ENCODE results near the gene RAD51B.

RAD51B gene

DNA sequence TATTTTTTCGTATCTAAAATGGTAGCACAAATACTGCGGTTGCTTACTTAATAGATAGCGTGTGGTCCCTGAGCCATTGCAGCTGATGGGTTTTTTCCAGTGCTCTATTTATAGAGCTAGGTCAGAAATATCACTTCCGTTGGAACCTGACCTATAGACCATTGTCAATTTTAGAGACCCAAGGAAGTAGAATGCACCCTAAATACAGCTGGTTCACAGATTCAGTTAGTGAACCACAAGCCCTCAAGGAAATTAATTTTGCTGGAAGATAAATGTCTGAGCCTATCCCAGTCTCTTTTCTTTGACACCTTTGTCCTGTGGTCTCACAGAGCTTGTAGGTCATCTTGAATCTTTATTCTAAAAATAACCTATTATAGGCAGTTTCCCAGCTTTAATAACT, 582.3 kb downstream of the RAD51B start:
- no peaks in the 10 kb centered on the region for H3K9me3 ChIP-seq (ENCODE audit: insufficient read depth, low read depth, low read length)
- 97% methylated on average over 4 of the region's 4 CpGs for WGBS
- H3K27me3 ChIP-seq (ENCODE audit: insufficient read depth, low read length) = no peaks in the 10 kb centered on the region
- no peak overlapping the region for H3K4me3 ChIP-seq (ENCODE audit: low read length)
- H3K4me1 ChIP-seq (ENCODE audit: insufficient read depth, low read length) = peaks cover 10% of the 10 kb centered on the region
- H3K9ac ChIP-seq (ENCODE audit: low read depth, low read length) = no peak overlapping the region
- H3K27ac ChIP-seq (ENCODE audit: low read depth, low read length) = no peak overlapping the region
- H3K36me3 ChIP-seq (ENCODE audit: insufficient read depth, low read length) = no peaks in the 10 kb centered on the region

DNA sequence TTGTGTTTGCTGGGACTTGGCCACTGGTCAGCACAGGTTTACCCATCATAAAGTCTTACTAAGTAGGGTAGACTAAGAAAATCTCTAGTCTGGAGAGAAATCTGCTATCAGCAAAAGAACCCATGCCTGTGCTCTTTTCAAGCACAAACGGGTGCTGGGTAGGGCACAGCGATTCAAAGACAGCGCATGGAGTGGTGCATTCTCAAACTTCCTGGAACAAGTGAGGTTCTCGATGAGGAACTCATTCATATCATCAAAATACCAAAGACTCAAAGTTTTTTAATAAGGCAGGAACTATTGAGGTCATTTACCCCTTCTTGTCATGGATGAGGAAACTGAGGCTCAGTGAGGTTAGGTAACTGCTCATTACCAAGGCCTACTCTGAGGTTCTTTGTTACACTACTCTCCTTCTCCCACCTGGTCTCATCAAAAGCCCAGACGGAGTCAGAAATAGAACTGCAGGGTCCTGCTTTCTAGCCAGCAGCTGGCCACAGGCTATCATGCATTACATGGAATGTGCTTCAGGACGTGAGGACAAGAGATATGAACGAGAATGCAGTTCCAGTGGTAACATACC, 583.0 kb downstream of the RAD51B start:
- H3K27ac ChIP-seq (ENCODE audit: low read depth, low read length) = no peak overlapping the region
- 97% methylated on average over 7 of the region's 7 CpGs for whole genome bisulfite sequencing
- peaks cover 6% of the 10 kb centered on the region for H3K4me1 ChIP-seq (ENCODE audit: insufficient read depth, low read length)
- H3K36me3 ChIP-seq (ENCODE audit: insufficient read depth, low read length) = no peaks in the 10 kb centered on the region
- H3K9ac ChIP-seq (ENCODE audit: low read depth, low read length) = no peak overlapping the region
- no peak overlapping the region for H3K4me3 ChIP-seq (ENCODE audit: low read length)
- H3K9me3 ChIP-seq (ENCODE audit: insufficient read depth, low read depth, low read length) = no peaks in the 10 kb centered on the region
- H3K27me3 ChIP-seq (ENCODE audit: insufficient read depth, low read length) = no peaks in the 10 kb centered on the region

- Histone ChIP-seq H3K36me3 (ENCODE audit: insufficient read depth, low read length) (no peaks in the 10 kb centered on the region), H3K27me3 (ENCODE audit: insufficient read depth, low read length) (no peaks in the 10 kb centered on the region), H3K4me3 (ENCODE audit: low read length) (no peak overlapping the region), H3K4me1 (ENCODE audit: insufficient read depth, low read length) (no peaks in the 10 kb centered on the region), H3K9me3 (ENCODE audit: insufficient read depth, low read depth, low read length) (no peaks in the 10 kb centered on the region), H3K27ac (ENCODE audit: low read depth, low read length) (no peak overlapping the region), H3K9ac (ENCODE audit: low read depth, low read length) (no peak overlapping the region)
- 90% methylated on average over 4 of the region's 4 CpGs for WGBS
These were observed 583.9 kb downstream of the RAD51B start for GRCh38 chr14:68403191-68404145.

DNA sequence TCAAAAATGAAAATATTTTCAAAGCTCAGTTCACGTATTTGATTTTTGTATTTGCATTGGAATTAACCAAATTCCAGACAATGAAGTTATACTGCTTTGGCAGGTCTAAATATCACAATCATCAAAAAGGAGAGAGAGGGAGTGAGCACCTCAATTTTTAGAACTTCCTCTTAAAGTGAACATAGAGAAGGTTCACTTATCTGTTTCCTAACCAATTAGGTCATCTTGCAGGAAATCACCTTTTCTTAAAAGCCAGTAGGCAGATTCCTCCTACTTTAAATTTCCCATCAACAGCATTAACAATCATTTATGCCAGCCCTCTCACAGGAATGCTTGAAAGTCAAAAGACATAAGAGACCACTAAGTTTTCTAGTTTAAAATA, 584.6 kb downstream of the RAD51B start:
- Histone ChIP-seq H3K4me3 (ENCODE audit: low read length) (no peak overlapping the region), H3K9me3 (ENCODE audit: insufficient read depth, low read depth, low read length) (no peaks in the 10 kb centered on the region), H3K27me3 (ENCODE audit: insufficient read depth, low read length) (no peaks in the 10 kb centered on the region), H3K9ac (ENCODE audit: low read depth, low read length) (no peak overlapping the region), H3K36me3 (ENCODE audit: insufficient read depth, low read length) (no peaks in the 10 kb centered on the region), H3K4me1 (ENCODE audit: insufficient read depth, low read length) (no peaks in the 10 kb centered on the region), H3K27ac (ENCODE audit: low read depth, low read length) (no peak overlapping the region)
- 100% methylated on average over 1 of the region's 1 CpG for WGBS

- Histone ChIP-seq H3K27ac (ENCODE audit: low read depth, low read length) (no peak overlapping the region), H3K4me1 (ENCODE audit: insufficient read depth, low read length) (no peaks in the 10 kb centered on the region), H3K36me3 (ENCODE audit: insufficient read depth, low read length) (no peaks in the 10 kb centered on the region), H3K4me3 (ENCODE audit: low read length) (no peak overlapping the region), H3K9me3 (ENCODE audit: insufficient read depth, low read depth, low read length) (no peaks in the 10 kb centered on the region), H3K27me3 (ENCODE audit: insufficient read depth, low read length) (no peaks in the 10 kb centered on the region), H3K9ac (ENCODE audit: low read depth, low read length) (no peak overlapping the region)
- 93% methylated on average over 5 of the region's 5 CpGs for WGBS
These were observed 585.1 kb downstream of the RAD51B start for GRCh38 chr14:68404652-68405183.

GRCh38 chr14:68405961-68406360, 586.4 kb downstream of the RAD51B start:
- no peak overlapping the region for H3K27ac ChIP-seq (ENCODE audit: low read depth, low read length)
- no peaks in the 10 kb centered on the region for H3K27me3 ChIP-seq (ENCODE audit: insufficient read depth, low read length)
- 100% methylated on average over 1 of the region's 1 CpG for WGBS
- no peak overlapping the region for H3K9ac ChIP-seq (ENCODE audit: low read depth, low read length)
- no peaks in the 10 kb centered on the region for H3K36me3 ChIP-seq (ENCODE audit: insufficient read depth, low read length)
- no peaks in the 10 kb centered on the region for H3K4me1 ChIP-seq (ENCODE audit: insufficient read depth, low read length)
- H3K4me3 ChIP-seq (ENCODE audit: low read length) = no peak overlapping the region
- no peaks in the 10 kb centered on the region for H3K9me3 ChIP-seq (ENCODE audit: insufficient read depth, low read depth, low read length)

DNA sequence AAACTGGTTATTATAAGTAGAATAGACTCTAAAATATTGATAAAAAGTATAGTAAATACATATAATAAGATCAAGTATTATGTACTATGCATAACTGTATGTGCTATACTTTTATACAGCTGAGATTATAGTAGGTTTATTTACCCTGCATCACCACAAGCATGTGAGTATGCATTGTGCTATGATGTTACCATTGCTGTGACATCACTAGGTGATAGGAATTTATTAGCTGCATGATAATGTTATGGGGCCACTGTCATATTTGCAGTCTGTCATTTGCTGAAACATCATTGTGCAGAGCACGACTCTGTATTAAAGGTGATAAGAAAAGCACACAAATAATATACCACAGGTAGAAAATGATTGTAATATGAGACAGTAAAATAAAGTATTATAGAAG, 587.7 kb downstream of the RAD51B start:
- H3K4me1 ChIP-seq (ENCODE audit: insufficient read depth, low read length) = no peaks in the 10 kb centered on the region
- H3K9me3 ChIP-seq (ENCODE audit: insufficient read depth, low read depth, low read length) = no peaks in the 10 kb centered on the region
- no peak overlapping the region for H3K9ac ChIP-seq (ENCODE audit: low read depth, low read length)
- no CpG with 5 or more reads among the region's 1 CpG for WGBS
- no peak overlapping the region for H3K4me3 ChIP-seq (ENCODE audit: low read length)
- H3K27ac ChIP-seq (ENCODE audit: low read depth, low read length) = no peak overlapping the region
- no peaks in the 10 kb centered on the region for H3K36me3 ChIP-seq (ENCODE audit: insufficient read depth, low read length)
- no peaks in the 10 kb centered on the region for H3K27me3 ChIP-seq (ENCODE audit: insufficient read depth, low read length)

DNA sequence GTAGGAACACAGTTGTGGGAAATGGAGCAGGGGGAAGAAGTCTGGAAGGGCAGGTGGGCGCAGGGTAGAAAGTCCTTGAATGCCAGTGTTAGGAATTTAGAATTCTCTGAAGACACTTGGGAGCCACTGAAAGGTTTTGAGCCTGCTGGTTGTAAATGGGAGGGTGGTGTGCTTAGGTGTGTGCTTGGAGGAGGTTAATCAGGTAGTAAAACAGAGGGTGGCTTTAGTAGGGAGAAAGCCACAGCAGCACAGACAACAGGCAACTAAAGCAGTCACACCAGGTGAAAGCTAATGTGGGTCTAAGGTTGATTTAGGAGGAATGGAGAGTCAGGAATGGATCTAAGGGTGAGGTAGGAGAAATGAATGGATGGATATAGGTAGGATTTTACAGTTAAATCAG, 588.2 kb downstream of the RAD51B start:
- no peaks in the 10 kb centered on the region for H3K4me1 ChIP-seq (ENCODE audit: insufficient read depth, low read length)
- no peaks in the 10 kb centered on the region for H3K27me3 ChIP-seq (ENCODE audit: insufficient read depth, low read length)
- no peaks in the 10 kb centered on the region for H3K36me3 ChIP-seq (ENCODE audit: insufficient read depth, low read length)
- H3K9ac ChIP-seq (ENCODE audit: low read depth, low read length) = no peak overlapping the region
- H3K9me3 ChIP-seq (ENCODE audit: insufficient read depth, low read depth, low read length) = no peaks in the 10 kb centered on the region
- 92% methylated on average over 1 of the region's 1 CpG for WGBS
- H3K27ac ChIP-seq (ENCODE audit: low read depth, low read length) = no peak overlapping the region
- no peak overlapping the region for H3K4me3 ChIP-seq (ENCODE audit: low read length)

DNA sequence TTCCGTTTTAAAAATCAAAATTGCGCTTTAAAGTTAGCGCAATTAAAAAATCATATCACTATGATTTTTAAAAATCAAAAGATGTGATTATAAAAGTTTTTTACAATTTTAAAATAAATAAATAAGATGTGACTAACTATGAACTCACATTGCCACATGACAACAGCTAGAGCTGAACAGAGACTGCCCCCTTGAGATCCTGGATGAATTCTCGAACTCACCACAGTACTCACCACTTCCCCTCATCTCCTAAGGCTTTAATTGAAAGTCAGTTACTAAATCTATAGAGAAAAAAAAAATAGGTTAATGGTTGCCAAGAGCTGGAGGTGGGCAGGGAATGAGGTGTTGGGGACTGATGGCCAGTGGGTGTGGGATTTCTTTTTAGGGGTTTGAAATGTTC, 589.1 kb downstream of the RAD51B start:
- no peaks in the 10 kb centered on the region for H3K9me3 ChIP-seq (ENCODE audit: insufficient read depth, low read depth, low read length)

GRCh38 chr14:68409387-68409786, 589.8 kb downstream of the RAD51B start:
- H3K9ac ChIP-seq (ENCODE audit: low read depth, low read length) = no peak overlapping the region
- no peaks in the 10 kb centered on the region for H3K36me3 ChIP-seq (ENCODE audit: insufficient read depth, low read length)
- H3K27ac ChIP-seq (ENCODE audit: low read depth, low read length) = no peak overlapping the region
- no peaks in the 10 kb centered on the region for H3K27me3 ChIP-seq (ENCODE audit: insufficient read depth, low read length)
- H3K9me3 ChIP-seq (ENCODE audit: insufficient read depth, low read depth, low read length) = no peaks in the 10 kb centered on the region
- H3K4me1 ChIP-seq (ENCODE audit: insufficient read depth, low read length) = no peaks in the 10 kb centered on the region
- H3K4me3 ChIP-seq (ENCODE audit: low read length) = no peak overlapping the region

More for the DNA sequence above, 589.1 kb downstream of the RAD51B start:
- Histone ChIP-seq H3K27me3 (ENCODE audit: insufficient read depth, low read length) (no peaks in the 10 kb centered on the region), H3K36me3 (ENCODE audit: insufficient read depth, low read length) (no peaks in the 10 kb centered on the region), H3K9ac (ENCODE audit: low read depth, low read length) (no peak overlapping the region), H3K4me3 (ENCODE audit: low read length) (no peak overlapping the region), H3K27ac (ENCODE audit: low read depth, low read length) (no peak overlapping the region), H3K4me1 (ENCODE audit: insufficient read depth, low read length) (no peaks in the 10 kb centered on the region)
- WGBS = 100% methylated on average over 1 of the region's 4 CpGs

Measured in HUES64 (cell line).